K562 (cell line): ENCODE data around the gene MAPT.
"Not testable (repeated sequence)": the region's sequence is repeated elsewhere in the genome, so short reads cannot be mapped to it uniquely, and the experiment has no call there.

Source experiments
- BACH1 ChIP-seq: fragments of 200-800 bp; sonication (Bioruptor generic); IDR thresholded peaks from 2 replicates; pipeline ENCODE4 v1.6.1; 2016; ENCODE audit warnings: missing genetic modification characterization, missing compliant biosample characterization
- CEBPB ChIP-seq: fragments of 450-650 bp; IDR thresholded peaks from 2 replicates; pipeline ENCODE4 v1.6.1; 2016; ENCODE audit warnings: missing genetic modification characterization, missing compliant biosample characterization
- RBM17 ChIP-seq: fragments of 200-400 bp; formaldehyde crosslinking; IDR thresholded peaks from 2 replicates; pipeline ENCODE4 v1.6.1; 2017; ENCODE audit warnings: low read depth, mild to moderate bottlenecking, low read length, borderline replicate concordance
- ZC3H11A ChIP-seq: IDR thresholded peaks from 2 replicates; pipeline ENCODE4 v1.6.1; 2012; ENCODE audit warnings: low read depth, low read length, improper control_type of control experiment
- TF ChIP-seq, protein P1 (sequence below), 3 experiments: IDR thresholded peaks in 2 of 3; conservative IDR thresholded peaks in 1 of 3; 2 replicates each; pipeline ENCODE4 v1.5.1; 2011 to 2012; ENCODE audit warnings: low read length in 3 of 3, mild to moderate bottlenecking in 3 of 3, control low read depth in 2 of 3, improper control_type of control experiment in 1 of 3, inconsistent platforms in 1 of 3, low read depth in 1 of 3, mixed read lengths in 1 of 3, moderate library complexity in 1 of 3; ENCODE audit not compliant: insufficient read depth in 2 of 3
- TF ChIP-seq, protein P2 (sequence below): fragments of 200-400 bp; formaldehyde crosslinking; IDR thresholded peaks from 2 replicates; pipeline ENCODE4 v1.6.1; 2017; ENCODE audit warnings: mild to moderate bottlenecking, low read depth, low read length, moderate library complexity

DNA sequence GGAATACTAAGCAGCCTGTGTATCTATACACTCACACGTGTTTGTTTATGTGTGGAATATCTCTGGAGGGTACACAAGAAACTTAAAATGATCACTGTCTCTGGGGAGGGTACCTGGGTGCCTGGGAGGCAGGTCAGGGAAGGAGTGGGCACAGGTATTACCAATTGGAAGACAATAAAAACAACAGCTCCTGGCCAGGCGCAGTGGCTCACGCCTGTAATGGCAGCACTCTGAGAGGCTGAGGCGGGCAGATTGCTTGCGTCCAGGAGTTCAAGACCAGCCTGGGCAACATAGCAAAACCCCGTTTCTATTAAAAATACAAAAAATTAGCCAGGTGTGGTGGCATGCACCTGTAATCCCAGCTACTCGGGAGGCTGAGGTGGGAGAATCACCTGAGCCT lies 129.0 kb downstream of the MAPT start:
- not testable (repeated sequence) for TF ChIP-seq ZC3H11A; CEBPB (tag); RBM17; BACH1 (tag)
- TF ChIP-seq, protein P1, sequence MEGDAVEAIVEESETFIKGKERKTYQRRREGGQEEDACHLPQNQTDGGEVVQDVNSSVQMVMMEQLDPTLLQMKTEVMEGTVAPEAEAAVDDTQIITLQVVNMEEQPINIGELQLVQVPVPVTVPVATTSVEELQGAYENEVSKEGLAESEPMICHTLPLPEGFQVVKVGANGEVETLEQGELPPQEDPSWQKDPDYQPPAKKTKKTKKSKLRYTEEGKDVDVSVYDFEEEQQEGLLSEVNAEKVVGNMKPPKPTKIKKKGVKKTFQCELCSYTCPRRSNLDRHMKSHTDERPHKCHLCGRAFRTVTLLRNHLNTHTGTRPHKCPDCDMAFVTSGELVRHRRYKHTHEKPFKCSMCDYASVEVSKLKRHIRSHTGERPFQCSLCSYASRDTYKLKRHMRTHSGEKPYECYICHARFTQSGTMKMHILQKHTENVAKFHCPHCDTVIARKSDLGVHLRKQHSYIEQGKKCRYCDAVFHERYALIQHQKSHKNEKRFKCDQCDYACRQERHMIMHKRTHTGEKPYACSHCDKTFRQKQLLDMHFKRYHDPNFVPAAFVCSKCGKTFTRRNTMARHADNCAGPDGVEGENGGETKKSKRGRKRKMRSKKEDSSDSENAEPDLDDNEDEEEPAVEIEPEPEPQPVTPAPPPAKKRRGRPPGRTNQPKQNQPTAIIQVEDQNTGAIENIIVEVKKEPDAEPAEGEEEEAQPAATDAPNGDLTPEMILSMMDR (IDR thresholded peaks at IDR 0.05 in 2 of 3, conservative IDR thresholded peaks at IDR 0.05 in 1 of 3; ENCODE audit: insufficient read depth in 2 of 3, low read depth in 1 of 3, low read length in 3 of 3): not testable (repeated sequence)
- TF ChIP-seq, protein P2, sequence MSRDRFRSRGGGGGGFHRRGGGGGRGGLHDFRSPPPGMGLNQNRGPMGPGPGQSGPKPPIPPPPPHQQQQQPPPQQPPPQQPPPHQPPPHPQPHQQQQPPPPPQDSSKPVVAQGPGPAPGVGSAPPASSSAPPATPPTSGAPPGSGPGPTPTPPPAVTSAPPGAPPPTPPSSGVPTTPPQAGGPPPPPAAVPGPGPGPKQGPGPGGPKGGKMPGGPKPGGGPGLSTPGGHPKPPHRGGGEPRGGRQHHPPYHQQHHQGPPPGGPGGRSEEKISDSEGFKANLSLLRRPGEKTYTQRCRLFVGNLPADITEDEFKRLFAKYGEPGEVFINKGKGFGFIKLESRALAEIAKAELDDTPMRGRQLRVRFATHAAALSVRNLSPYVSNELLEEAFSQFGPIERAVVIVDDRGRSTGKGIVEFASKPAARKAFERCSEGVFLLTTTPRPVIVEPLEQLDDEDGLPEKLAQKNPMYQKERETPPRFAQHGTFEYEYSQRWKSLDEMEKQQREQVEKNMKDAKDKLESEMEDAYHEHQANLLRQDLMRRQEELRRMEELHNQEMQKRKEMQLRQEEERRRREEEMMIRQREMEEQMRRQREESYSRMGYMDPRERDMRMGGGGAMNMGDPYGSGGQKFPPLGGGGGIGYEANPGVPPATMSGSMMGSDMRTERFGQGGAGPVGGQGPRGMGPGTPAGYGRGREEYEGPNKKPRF: not testable (repeated sequence)
